Fibroblast of skin of right quadriceps (primary cell): ENCODE results near the gene HMSD.

ENCODE experiments used
- DNase-seq: peaks from one replicate; pipeline ENCODE4 v3.0.0-alpha.2; 2013

Gene HMSD

GRCh38 chr18:63997041-63997440, 47.9 kb downstream of the HMSD start:
- peak; percentile 15 for DNase-seq

GRCh38 chr18:63997606-63998005, 48.5 kb downstream of the HMSD start:
- DNase-seq = peak; percentile 28

GRCh38 chr18:63999871-64000270, 50.8 kb downstream of the HMSD start:
- DNase-seq = no peak

- no peak for DNase-seq
Observed at GRCh38 chr18:64002581-64002980, 53.5 kb downstream of the HMSD start.

- DNase-seq = no peak
Observed at GRCh38 chr18:64009305-64009704, 60.2 kb downstream of the HMSD start.
